Epidermal melanocyte (primary cell): ENCODE measurements around the gene TCFL5.

ENCODE experiments used
- DNase-seq: peaks from one replicate; pipeline ENCODE4 v3.0.0; 2011; ENCODE audit warnings: low spot score; ENCODE audit not compliant: insufficient read length

Gene TCFL5

GRCh38 chr20:62835931-62836861, 25.4 kb downstream of the TCFL5 start:
- no peak for DNase-seq

DNA sequence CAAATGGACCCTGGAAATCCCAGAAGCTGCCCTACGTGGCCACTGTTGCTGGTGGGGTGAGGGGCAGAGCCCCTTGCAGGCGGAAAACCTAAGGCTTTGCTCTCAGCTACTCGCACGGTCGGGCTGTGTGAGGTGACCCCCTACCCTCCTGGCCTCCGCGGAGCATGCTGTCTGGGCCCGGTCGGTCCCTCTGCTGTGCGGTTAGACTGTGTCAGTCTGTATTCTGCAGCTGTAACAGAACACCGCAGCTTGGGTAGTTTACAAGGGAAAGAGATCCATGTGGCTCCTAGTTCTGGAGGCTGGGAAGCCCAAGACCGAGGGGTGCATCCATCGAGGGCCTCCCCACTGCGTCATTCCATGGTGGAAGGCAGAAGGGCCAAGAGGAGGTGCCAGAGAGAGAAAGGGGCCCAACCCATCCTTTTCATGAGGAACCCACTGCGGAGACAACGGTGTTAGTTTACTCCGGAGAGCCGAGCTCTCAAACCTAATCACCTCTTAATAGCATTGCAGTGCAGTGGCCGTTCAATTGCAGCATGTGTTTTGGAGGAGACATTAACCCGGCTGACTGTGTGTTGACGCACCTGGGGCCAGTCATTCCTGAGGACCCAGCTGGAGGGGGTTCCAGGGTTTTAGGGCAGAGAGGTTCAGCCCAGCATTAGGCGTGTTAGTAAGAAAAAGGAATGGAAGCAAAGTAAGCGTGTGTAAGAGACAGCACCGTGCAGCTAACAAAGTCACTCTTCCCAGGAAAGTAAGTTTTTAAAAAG, 26.5 kb downstream of the TCFL5 start:
- DNase-seq: no peak

GRCh38 chr20:62832951-62833391, 28.7 kb downstream of the TCFL5 start:
- DNase-seq: no peak

- DNase-seq: no peak
These were observed 29.3 kb downstream of the TCFL5 start for GRCh38 chr20:62832212-62832922.

GRCh38 chr20:62831854-62832211, 29.8 kb downstream of the TCFL5 start:
- DNase-seq: no peak

- DNase-seq: no peak
These were observed 30.2 kb downstream of the TCFL5 start for GRCh38 chr20:62831361-62831788.

- DNase-seq: no peak
These were observed 30.8 kb downstream of the TCFL5 start for GRCh38 chr20:62830821-62831220.

DNA sequence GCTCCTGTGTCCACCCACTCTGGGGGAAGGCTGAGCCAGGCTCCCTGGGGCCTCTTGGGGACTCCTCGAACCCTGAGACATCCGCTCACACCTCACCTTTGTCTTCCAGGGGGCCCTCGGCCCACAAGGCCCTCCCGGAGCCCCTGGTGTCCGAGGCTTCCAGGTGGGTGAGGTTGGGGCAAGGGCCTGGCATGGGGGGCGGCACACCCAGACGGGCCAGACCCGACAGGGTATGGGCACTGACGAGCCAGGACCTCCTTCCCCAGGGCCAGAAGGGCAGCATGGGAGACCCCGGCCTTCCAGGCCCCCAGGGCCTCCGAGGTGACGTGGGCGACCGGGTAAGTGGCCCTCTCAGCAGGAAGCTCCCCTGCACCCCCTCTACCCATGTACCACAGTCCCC, 31.4 kb downstream of the TCFL5 start:
- no peak for DNase-seq

DNA sequence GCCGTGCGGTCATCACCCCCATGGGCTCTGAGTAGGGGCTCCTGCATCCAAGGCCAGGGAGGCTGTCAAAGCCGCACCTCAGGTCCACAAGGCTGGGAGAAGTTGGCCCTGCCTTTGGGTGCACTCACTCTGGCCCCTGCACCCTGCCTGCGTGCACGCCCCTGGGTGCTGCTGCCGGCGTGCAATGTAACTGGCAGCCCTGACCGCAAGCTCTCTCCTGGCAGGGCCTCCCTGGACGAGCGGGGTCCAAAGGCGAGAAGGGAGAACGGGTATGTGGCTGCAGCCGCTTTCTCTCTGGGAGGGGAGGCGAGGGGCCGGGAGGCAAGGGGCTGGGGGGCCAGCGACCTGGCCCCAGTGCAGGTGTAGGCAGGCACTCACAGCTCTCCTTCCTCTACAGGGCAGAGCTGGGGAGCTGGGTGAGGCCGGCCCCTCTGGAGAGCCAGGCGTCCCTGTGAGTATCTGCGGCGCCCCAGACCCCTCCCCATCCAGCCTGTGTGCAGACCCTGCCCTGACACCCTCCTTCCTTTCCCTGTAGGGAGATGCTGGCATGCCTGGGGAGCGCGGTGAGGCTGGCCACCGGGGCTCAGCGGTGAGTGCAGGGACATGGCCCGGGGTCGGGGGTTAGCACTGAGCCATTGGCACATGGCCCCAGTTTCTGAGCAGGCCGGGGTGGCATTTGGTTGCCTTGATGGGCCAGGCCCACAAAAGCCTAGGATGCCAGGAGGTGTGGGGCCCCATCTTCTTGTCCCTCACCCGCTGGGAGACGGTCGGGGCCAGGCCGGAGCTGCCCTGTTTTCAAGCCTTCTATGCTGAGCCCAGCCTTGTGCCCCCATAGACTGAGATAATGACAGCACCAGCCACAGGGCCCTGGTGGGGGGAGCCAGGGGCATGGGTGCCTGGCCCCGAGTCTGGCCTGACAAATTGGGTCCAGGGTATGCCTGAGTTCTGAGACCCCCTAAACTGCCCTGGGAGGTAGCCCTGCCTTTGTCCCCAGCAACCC, 32.1 kb downstream of the TCFL5 start:
- no peak for DNase-seq

DNA sequence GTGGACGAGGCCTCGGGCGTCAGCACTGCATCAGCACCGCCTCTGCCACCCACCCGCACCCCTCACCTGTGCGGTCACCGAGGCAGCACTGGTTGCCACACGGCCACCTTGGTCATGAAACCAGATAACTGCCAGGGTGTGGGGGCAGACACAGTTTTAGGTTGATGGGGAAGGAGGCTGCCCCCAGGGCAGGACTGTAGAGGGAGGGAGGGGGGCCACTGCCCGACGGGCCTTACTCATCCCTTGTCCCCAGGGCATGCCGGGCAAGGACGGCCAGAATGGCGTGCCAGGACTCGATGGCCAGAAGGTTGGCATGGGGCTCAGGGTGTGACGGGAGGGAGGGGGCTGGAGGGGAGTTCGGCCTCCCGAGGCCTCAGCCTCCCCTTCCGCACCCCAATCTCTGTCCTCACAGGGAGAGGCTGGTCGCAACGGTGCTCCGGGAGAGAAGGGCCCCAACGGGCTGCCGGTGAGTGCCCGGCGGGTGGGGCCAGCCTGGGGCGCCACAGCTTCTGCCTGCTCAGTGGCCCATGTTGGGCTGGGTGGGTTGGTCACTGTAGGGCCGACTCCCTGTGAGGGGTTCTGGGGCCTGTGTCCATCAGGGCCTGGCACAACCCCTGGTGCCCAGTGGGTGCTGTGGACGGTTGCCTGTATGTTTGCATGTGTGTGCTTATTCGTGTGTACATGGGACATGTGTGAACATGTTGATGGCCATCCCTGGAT, 33.0 kb downstream of the TCFL5 start:
- no peak for DNase-seq

GRCh38 chr20:62828051-62828450, 33.6 kb downstream of the TCFL5 start:
- DNase-seq: no peak

DNA sequence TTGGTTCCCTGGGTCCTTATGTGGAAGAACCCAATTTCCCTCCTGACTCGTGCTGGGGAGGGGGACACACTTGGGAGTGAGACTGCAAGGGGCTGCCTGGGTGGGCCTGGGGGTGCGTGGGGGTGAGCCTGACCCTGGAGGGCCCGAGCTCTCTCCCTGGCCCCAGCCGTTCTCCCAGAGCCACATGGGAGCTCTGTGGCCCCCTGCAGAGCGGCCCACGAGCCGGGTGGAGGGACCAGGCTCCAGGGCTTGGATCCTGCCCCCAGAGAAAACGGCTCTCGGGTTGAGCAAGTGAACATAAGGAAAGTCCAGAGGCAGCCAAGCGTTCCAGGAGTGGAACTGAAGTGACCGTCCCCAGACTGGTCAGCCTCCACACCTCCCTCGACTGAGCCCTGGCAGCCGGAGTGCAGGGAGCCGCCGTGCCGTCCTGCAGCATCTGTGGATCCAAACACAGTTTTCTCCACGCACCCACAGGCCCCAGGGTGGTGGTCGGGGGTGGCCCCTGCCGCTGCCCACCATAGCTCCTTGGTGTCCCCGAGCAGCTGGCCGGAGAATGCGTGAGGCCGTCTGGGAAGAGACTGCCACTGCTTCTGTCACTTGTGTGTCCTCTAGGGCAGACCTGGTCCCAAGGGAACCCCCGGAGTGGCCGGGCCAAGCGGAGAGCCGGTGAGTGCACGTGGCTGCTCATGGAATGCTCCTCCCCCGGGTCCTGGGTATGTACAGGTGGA, 34.1 kb downstream of the TCFL5 start:
- DNase-seq: no peak

GRCh38 chr20:62826646-62827310, 34.8 kb downstream of the TCFL5 start:
- DNase-seq: no peak

GRCh38 chr20:62825986-62826645, 35.5 kb downstream of the TCFL5 start:
- no peak for DNase-seq

GRCh38 chr20:62825333-62825985, 36.2 kb downstream of the TCFL5 start:
- no peak for DNase-seq

DNA sequence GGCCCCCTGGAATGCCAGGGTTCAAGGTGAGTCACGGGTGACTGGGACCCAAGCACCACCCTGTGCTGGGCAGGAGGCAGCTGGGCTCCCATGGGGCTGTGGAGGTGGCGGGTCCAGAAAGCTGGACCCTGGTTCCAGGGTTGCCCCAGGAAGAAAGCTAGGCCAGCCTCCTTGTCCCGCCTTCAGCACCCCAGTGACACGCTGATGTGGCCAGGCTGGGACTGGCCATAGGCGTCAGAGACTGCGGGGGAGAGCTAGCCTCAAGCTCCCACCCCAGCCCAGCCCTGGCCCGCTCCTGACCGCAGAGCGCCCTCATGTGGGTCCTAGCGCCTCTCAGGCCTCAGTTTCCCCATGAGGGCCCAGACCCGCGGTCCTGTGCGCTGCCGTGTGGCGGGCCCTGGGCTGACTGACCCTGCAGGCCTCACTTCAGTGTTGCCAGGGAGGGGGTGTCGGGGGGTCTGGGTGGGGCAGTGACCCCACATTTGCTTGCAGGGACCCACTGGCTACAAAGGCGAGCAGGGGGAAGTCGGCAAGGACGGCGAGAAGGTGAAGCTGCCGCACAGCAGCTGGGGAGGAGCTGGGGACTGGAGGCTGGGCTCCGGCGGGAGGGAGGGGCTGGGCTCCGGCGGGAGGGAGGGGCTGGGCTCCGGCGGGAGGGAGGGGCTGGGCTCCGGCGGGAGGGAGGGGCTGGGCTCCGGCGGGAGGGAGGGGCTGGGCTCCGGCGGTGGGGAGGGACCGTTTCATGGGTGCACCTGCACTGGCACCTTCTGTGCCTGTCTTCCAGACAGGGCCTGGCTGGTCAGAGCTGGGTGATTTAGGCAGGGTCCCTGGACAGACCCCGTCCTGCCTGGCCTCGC, 36.9 kb downstream of the TCFL5 start:
- no peak for DNase-seq
